GM18505 (cell line): ENCODE measurements around the gene HYAL1.
"Not testable (repeated sequence)": the region's sequence is repeated elsewhere in the genome, so short reads cannot be mapped to it uniquely, and the experiment has no call there.

Experiments
- ATAC-seq: cut with Tn5 transposase; IDR thresholded peaks from one replicate; pipeline ENCODE4 v1.9.1; 2021; ENCODE audit not compliant: unreplicated experiment
- POLR2A ChIP-seq: IDR thresholded peaks from 4 replicates; pipeline ENCODE4 v1.6.1; 2011; ENCODE audit warnings: borderline replicate concordance; ENCODE audit not compliant: insufficient read depth, insufficient read length; ENCODE audit errors: extremely low read depth

HYAL1 gene

GRCh38 chr3:50274371-50275104, 28.8 kb downstream of the HYAL1 start:
- TF ChIP-seq POLR2A = no peak
- ATAC-seq = no peak

- TF ChIP-seq POLR2A = no peak
- no peak for ATAC-seq
Measured at GRCh38 chr3:50273689-50274065, 29.7 kb downstream of the HYAL1 start.

GRCh38 chr3:50272911-50273688, 30.3 kb downstream of the HYAL1 start:
- ATAC-seq = peak; percentile 70
- no peak for TF ChIP-seq POLR2A

GRCh38 chr3:50272538-50272910, 30.9 kb downstream of the HYAL1 start:
- not testable (repeated sequence) for ATAC-seq

- ATAC-seq = no peak
- TF ChIP-seq POLR2A = no peak
Measured at GRCh38 chr3:50271314-50271936, 31.9 kb downstream of the HYAL1 start.

GRCh38 chr3:50270422-50271224, 32.8 kb downstream of the HYAL1 start:
- ATAC-seq = no peak
- no peak for TF ChIP-seq POLR2A

GRCh38 chr3:50269977-50270413, 33.4 kb downstream of the HYAL1 start:
- TF ChIP-seq POLR2A = no peak
- ATAC-seq = no peak

GRCh38 chr3:50269460-50269859, 33.9 kb downstream of the HYAL1 start:
- no peak for TF ChIP-seq POLR2A

GRCh38 chr3:50268703-50269451, 34.5 kb downstream of the HYAL1 start, which contains the start of gene SEMA3B:
TSS of gene SEMA3B (plus strand) at chr3:50269147. CDS start at chr3:50269241, 94 bp downstream.
- ATAC-seq = no peak
- no peak for TF ChIP-seq POLR2A

More at GRCh38 chr3:50269460-50269859, 33.9 kb downstream of the HYAL1 start:
- ATAC-seq = no peak

- no peak for TF ChIP-seq POLR2A
- ATAC-seq = no peak
Measured at GRCh38 chr3:50268276-50268675, 35.1 kb downstream of the HYAL1 start.

- ATAC-seq = no peak
- no peak for TF ChIP-seq POLR2A
Measured at GRCh38 chr3:50267280-50267913, 36.0 kb downstream of the HYAL1 start.

GRCh38 chr3:50266836-50267235, 36.5 kb downstream of the HYAL1 start:
- no peak for ATAC-seq
- no peak for TF ChIP-seq POLR2A
